Hematopoietic multipotent progenitor cell (in vitro differentiated cells): ENCODE data around the gene CALM3. TPM values are rescaled to one million over a fixed set of nuclear protein-coding genes. Genes with fewer than 3 reads are reported as not detected.
"Not testable (repeated sequence)": the region's sequence is repeated elsewhere in the genome, so short reads cannot be mapped to it uniquely, and the experiment has no call there.

ENCODE experiments used
- DNase-seq, 3 donors: peaks; one replicate each; pipeline ENCODE4 v3.0.0-alpha.2; 2011 to 2015; ENCODE audit warnings: low read depth in 2 of 3, low spot score in 2 of 3
- total RNA-seq: library from RNA; depleted of rRNA; stranded (reverse); fragments of >200 nt; gene quantifications from one replicate; pipeline ENCODE4 v1.2.3, GENCODE V29; 2012

CALM3 gene
- 76.2 TPM for total RNA-seq

- peak in 1 of 3 donors; percentile 22 for DNase-seq
Measured at GRCh38 chr19:46601318-46602224, at the start of gene CALM3. Gene CALM3, plus strand, starts transcription at chr19:46601330. Its CDS starts 105 bp downstream, at chr19:46601435.

GRCh38 chr19:46552891-46553290 lies 48.2 kb upstream of the CALM3 start:
- no peak for DNase-seq

GRCh38 chr19:46554161-46554560 lies 47.0 kb upstream of the CALM3 start:
- no peak for DNase-seq

- DNase-seq = no peak
Measured at GRCh38 chr19:46555628-46556280, 45.4 kb upstream of the CALM3 start.

- not testable (repeated sequence) for DNase-seq
Measured at GRCh38 chr19:46556471-46556870, 44.7 kb upstream of the CALM3 start.

GRCh38 chr19:46559203-46559602 lies 41.9 kb upstream of the CALM3 start:
- no peak for DNase-seq

GRCh38 chr19:46559675-46560074 lies 41.5 kb upstream of the CALM3 start:
- not testable (repeated sequence) for DNase-seq

- DNase-seq = no peak
Measured at GRCh38 chr19:46564701-46565100, 36.4 kb upstream of the CALM3 start.

- DNase-seq = peak in 2 of 3 donors; percentile 44 to 56
Measured at GRCh38 chr19:46571495-46571894, 29.6 kb upstream of the CALM3 start.

- no peak for DNase-seq
Measured at GRCh38 chr19:46573679-46574498, 27.2 kb upstream of the CALM3 start.

GRCh38 chr19:46574533-46574932 lies 26.6 kb upstream of the CALM3 start:
- no peak for DNase-seq

- DNase-seq = no peak
Measured at GRCh38 chr19:46578450-46578849, 22.7 kb upstream of the CALM3 start.

- DNase-seq = peak in 1 of 3 donors; percentile 57
Measured at GRCh38 chr19:46579361-46579879, 21.7 kb upstream of the CALM3 start.

- no peak for DNase-seq
Measured at GRCh38 chr19:46580247-46580646, 20.9 kb upstream of the CALM3 start.

GRCh38 chr19:46585539-46585938 lies 15.6 kb upstream of the CALM3 start:
- DNase-seq = no peak

- DNase-seq = peak in 1 of 3 donors; percentile 22
Measured at GRCh38 chr19:46586294-46586693, 14.8 kb upstream of the CALM3 start.

GRCh38 chr19:46587861-46588260 lies 13.3 kb upstream of the CALM3 start:
- DNase-seq = no peak

GRCh38 chr19:46591254-46591653 lies 9.9 kb upstream of the CALM3 start:
- no peak for DNase-seq

GRCh38 chr19:46591870-46592269 lies 9.3 kb upstream of the CALM3 start:
- DNase-seq = no peak

GRCh38 chr19:46596008-46596407 lies 5.1 kb upstream of the CALM3 start:
- no peak for DNase-seq
